Upper lobe of left lung (tissue), 4 donors: ENCODE measurements around the gene LEP.

Experiments used
- CTCF ChIP-seq, 6 experiments: fragments of 450-650 bp in 4 of 6; fragments of 200-600 bp in 2 of 6; sonication (generic) in 2 of 6; IDR thresholded peaks; one replicate each; pipeline ENCODE4 v1.5.1; 2016 to 2019; ENCODE audit warnings: antibody characterized with exemption in 6 of 6
- POLR2A ChIP-seq, 4 donors: fragments of 450-650 bp; IDR thresholded peaks; one replicate each; pipeline ENCODE4 v1.5.1; 2016 to 2017; ENCODE audit warnings: antibody characterized with exemption in 4 of 4, mild to moderate bottlenecking in 2 of 4

DNA sequence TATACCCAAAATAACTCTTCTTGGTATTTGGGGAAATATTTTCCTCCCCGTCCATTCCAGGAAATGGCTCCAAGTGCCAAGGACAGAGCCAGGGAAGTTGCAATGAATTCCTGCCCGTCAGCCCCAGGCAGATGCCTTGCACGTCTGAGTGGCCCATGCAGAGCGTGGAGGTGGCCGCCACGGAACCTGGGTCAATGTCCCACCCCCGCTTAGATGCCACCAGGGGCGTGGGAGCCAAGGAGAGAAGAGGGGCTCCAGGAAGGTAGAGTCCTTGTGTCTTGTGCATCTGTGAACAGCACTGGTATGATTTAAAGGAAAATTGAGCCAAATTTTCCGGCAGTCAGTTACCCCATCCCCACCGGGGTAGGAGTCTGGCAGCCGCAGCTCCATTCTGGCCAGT, 1.6 kb downstream of the LEP start:
- TF ChIP-seq POLR2A (IDR thresholded peaks at IDR 0.05) (no peak), CTCF (IDR thresholded peaks at IDR 0.05) (no peak)
